Fibroblast of skin of abdomen (primary cell): ENCODE results near the gene NTRK3.

Source experiments
- DNase-seq: peaks from one replicate; pipeline ENCODE4 v3.0.0-alpha.2; 2013

NTRK3 gene

DNA sequence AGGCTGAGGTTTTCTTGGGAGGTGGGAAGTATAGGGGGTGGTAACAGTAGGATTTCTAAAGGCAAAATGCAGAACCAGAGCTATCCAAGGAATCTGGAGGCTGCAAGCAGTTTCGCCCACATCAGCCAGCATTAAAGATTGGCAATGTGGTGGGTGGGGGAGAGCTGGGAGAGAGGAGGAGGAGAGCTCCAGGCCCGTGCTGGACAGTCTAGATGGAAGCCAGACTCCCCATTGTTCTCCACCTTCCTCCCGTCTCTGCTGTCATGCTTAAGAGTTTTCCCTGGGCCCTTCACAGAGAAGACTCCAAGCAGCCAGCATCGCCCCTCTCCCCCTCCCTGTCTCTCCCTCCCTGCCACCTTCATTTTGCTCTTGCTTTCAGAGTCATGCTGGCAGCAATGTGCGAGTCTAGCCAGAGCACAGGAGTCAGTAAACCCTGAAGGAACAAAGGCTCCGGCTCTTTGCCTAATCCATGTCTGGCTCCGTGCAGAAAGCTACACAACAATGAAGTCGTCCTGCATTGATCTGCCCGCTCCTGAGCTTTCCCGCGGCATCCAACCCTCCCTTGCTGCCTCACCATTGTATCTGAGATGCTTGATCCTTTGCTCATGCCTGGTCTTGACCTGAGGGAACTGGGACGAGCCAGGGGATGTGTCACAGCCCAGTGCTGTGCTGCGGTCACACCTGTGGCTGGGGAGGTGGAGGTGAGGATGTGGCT lies 282.9 kb downstream of the NTRK3 start:
- peak; percentile 50 for DNase-seq

DNA sequence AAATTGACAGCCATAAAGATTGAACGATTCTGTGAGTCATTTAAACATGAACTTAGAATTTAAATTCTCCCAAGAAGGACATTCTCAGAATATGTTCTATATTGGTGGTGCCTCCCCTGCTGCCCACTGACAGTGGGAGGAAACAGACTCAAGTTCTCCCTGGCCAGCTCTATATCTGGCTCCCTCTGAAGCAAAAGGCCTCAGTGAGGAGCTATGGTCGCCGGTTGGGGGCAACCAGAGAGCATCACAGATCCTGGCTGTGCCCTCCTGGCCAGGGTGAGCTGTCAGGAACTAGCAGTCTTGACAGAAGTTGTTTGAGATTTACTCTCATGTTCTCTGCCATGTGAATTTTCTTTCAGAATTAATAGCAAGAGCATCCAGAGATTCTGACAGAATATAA lies 285.5 kb downstream of the NTRK3 start:
- DNase-seq, result no peak

DNA sequence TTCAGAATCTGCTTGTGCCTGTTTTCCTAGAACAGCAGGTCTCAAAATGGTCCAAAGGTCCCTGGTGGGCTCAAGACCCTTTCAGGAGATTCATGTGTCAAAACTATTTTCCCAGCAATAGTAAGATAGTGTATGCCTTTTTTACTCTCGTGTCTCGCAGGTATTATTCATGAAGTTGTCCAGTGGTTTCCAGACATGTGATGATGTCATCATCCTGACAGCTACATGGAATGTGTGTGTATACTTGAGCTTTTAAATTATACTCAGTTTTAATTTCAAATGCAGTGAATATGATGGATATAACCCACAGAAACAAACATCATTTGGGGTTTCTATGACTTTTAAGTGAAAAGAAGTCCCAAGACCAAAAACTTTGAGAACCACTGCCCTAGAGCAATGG lies 288.6 kb downstream of the NTRK3 start:
- peak; percentile 51 for DNase-seq

DNA sequence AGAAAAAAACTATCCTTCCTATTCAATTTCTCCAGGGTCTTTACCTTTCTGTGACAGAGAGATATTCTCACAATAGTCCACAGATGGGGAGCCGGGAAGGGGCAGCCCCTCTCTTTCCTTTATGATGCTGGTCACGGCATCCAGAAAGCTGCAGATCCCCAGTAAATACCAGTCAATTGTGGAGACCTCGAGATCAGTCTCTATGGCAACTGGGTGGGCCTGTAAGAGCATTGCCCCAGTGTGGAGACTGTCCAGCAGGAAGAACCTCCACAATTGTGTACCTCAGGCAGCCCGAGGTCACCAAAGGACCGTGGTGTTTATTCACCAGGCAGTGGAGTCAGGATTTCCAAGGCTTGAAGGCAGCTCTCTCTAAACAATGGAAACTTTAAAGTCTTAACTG lies 291.2 kb downstream of the NTRK3 start:
- no peak for DNase-seq

DNA sequence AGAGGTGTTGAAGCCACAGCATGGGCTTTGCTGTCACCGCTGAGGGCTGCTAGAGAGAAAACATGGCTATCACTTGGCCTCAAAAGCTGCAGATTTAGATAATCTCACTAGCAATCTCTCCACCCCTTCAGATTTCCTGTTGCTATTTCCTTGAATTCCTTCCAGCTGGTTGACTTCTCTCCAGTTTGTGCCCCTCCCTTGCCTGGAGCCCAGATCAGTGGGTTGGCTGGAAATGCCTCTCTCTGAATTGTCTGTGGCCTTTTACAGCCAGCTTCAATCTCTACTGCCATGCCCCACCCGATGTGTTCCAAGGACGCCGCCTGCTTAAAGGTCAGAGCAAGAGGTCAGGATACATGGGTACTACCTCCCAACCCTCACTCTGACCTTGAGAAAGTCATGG lies 294.1 kb downstream of the NTRK3 start:
- DNase-seq, result no peak

DNA sequence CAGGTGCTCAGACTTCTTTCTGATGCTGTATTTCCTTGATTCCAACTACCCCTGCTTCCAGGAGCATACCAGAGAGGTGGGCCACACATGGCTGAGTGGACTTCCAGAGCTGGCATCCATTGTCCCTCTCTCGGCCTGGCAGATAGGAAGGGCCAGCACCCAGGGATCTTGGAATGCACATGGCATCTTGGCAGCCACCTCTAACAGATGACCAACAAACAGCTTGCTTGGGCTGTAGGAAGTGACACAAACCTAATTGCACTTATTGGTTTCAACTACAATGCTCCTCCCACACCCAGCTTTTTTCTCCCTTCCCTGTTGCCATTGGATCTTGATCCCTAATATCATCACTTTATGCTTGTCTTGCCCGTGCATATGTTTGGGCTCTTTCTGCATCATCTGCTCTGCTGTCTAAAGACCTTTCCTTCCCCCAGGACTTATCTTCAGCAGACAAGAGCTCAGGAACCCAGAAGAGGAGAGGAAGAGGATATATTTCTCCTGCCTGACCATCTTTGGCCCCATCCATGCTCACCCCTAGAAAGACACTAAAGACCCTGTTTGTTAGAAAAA lies 294.6 kb downstream of the NTRK3 start:
- no peak for DNase-seq

DNA sequence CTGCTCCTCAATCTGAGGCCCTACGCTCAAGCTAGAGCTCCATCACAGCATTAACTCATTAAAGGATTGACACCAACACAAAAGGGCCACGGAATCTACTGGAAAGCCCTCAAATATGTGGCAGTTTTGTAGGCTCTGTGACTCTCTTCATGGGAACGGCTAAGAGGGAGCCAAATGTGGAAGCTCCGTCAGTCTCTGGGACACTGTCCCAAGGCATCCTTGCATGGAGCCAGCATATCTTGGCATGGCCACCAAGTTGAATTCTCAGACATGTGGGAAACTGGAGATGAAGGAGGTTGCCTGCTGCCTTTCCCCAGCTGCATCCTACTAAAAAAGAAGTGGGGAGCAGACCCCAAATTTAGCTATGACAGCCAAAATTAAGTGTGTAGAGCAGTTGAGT lies 296.9 kb downstream of the NTRK3 start:
- no peak for DNase-seq

DNA sequence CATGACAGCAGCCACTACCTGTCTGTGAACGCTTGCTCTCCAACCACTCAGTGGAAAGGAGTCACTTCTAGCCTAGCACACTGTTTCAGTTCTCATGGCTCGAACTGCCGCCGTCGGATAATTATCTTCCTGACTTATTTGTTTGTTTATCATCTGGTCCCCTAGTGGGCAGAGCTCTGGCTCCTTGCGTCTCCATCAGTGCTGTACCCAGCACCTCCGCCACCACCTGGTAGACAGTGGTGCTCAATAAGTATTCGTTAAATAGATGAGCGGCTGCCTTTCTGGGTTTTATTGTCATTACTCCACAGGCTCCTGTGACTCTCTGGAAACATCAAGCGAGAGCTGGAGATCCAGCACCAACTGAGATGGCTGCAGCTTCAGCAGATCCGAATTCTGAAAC lies 297.5 kb downstream of the NTRK3 start:
- no peak for DNase-seq

DNA sequence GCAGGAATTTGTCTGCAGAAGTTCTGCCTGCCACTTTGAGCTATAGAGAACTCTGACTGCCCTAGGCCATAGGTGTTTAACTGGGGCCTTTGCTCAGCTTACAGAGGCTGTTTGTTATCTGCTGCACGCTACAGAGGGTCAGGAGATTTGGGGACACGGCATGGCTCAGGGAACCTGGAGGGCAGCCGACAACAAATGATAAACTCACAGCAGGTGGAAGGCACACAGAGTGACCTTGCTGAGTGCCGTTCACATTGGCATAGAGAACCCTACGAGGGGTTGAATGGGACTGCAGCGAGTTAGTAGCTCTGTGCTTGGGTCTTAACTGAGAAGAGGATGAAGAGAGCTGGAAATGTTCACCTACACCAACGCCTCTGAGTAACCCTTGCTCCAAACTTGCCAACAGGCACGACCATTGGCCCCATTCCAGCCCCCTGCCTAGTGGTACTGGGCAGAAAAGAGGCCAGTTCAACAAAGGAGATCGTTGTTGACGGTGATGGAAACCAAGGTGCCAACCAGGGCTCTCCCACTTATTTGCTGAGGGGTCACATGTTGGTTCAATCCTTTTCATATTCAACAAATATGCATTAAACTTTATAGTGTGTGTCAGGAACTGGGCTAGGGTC lies 301.1 kb downstream of the NTRK3 start:
- no peak for DNase-seq

DNA sequence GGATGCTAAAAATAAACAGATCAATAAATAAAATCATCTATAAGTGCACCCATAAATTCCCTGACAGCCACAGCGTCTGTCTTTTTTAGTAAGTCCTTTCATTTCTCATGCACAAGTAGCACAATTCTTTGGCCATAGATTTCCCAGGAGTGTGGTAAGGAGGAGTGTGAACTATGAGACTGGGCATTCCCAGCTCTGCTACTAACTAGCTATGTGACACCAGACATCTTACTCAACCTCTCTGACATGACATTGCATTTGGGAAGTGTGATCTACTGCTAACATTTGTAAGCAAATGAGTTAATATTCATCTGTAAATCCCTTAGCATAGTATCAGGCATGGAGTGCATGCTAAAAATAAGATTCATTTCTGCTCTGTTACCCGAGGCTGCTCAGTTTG lies 301.7 kb downstream of the NTRK3 start:
- DNase-seq, result peak; percentile 75

DNA sequence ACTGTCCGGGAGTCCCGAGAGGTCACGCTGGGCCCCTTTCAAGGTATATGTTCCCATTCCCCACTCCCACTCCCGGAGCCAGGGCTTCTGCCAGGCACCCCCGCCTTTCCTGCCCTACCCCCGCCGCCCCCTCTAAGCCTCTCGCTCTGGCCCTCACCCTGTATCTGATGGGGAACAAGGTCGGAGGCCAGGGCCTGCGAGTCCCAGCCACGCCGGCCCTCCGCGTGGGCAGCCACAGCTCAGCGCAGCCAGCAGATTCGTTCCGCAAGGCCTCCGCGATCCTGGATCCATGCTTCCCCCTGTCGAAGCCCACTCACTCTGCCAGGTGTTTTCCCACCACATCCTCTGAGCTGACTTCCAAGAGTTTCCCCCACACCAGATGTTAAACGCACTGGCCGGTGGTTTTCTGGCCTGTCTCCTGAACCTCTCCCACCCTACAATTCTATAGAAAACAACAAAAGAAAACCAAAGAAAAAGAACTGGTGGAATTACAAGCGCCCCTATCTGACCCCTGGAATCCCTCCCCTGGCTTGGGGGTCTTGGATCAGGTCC lies 303.7 kb downstream of the NTRK3 start:
- DNase-seq, result no peak

DNA sequence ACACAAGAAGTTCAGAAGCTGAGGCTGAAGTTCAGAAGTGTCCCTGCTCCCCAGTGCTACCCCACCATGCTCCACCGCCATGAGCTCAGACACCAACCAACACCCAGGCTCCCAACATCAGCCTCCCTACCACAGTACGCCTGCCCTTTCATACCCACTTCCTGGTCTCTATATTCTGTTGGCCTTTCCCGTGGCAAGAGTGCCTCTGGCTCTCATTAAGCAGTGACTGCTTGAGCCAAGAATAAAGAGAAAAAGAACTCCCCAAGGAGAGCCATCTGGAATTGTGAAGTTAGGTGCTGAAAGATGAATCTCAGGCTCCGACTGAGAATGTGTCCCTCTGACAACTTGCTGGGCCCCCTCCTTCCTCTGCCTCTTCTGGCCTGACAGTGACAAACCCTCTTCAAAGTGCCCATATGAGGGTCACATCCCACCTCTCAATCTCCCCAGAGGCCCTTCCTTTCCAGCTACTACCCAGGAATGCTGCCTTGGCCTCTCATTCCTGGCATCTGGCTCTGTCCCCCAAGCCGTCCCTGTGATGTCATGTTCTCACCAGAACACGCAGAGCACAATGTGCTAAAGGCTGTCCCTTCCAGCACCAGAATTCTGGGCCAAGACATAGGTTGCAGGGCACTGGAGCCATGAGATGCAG lies 306.8 kb downstream of the NTRK3 start:
- DNase-seq, result peak; percentile 56

DNA sequence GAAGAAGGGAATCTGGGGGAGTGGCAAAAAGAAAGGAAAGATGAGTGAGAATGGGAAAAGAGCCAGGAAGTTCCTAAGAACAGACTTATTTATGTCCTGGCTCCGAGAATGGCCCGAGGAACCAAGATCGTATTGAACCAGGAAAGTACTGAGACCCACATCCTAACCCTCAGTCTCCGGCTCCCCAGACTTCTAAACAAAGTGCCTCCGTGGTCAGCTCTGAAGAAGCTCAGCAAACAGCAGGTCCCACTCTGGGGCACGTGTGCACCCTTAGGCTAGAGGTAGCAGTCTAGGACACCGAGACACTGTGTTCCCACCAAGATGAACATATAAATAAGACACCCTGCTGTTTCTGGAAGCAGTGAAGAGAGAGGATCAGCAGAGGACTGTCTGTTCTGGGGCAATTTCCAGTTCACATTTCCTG lies 307.4 kb downstream of the NTRK3 start:
- peak; percentile 29 for DNase-seq

DNA sequence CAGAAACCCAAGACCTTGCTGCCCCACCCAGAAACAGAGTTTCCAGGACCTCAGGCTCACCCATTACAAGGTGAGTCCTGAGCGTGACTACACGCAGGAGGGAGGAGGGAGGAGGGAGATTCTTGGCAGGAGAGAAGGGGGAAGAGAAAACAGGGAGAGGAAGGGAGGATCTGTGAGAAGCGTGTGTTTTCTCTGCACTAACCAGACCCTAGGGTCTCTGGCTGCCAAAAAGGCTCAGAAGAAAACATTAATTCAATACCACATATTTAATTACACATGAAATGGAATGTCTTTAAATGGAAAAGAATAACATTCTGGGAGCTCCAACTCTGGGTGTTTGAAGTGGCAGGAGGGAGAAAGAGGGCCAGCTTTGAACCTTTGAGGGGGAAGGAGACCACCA lies 309.0 kb downstream of the NTRK3 start:
- DNase-seq, result peak; percentile 16

DNA sequence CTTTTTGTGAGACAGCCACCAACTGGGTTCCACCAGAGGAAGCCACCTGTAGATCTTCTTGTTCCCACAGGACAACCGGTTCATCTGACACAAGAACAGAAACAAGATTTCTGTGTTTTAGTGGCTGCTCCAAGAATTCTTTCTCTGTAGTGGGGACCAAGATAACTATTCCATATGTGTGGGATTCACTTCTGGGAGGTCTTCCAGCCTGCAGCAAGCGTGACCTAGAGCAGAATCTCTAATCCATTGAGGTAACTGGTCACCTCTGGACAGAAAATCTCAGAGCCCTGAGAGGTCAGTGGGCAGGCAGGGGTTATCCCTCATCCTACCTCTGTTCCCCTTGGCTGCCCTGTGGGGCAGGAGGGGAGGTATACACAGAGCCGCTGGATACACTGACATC lies 311.3 kb downstream of the NTRK3 start:
- no peak for DNase-seq

DNA sequence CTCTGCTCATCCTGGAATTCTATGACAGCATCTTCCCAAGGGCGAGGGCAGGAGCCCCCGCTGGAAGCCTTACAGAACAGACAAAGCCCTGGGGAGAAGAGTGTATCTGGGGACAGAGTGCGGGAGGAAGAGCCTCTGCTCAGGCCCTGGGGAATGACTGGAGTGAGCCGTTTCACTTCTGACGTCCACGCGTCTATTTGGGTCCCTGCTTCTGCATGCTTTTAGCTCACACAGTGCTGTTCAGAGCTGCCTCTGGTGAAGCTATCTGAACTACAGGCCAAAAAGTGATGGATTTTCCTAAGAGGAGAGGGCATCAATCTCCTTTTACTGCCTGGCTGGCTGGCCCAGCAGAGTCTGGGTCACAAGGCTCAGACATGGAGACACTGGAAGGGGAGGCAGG lies 311.8 kb downstream of the NTRK3 start:
- DNase-seq, result peak; percentile 13

DNA sequence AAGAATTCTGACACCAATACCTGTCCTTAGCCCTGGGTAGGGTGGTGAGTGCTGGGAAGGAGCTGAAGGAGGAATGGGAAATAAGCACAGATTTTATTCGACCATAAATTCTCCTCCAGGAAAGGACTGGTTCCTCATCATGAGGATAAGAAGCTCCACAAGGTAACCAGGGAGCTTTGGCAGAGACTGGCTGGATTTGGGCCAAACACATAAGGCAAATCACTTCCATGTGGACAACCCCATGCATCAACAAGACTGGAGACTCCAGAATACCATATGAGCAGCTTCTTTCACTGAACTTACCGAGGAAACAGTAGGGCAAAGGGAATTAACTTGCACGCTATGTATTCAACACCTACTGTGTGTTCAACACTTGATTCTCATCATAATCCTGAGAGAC lies 312.5 kb downstream of the NTRK3 start:
- peak; percentile 83 for DNase-seq

DNA sequence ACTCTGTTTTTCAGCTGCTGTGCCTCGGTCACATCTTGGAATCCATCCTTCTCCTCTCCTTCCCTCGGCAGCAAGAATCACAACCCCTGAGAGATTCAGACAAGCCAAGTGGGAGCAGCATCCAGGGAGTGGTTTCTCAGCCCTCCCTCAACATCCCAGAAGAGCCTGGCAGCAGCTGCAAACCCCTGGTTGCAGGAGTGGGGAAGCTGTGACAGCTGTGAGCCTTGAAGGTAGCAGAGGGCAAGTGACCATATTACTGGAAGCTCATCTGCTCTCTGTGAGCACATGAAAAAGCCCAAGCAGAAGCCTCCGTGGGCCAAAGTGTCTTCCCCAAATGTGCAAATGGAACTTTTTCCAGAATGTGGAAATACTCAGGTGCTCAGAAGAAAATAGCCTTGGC lies 312.9 kb downstream of the NTRK3 start:
- no peak for DNase-seq

DNA sequence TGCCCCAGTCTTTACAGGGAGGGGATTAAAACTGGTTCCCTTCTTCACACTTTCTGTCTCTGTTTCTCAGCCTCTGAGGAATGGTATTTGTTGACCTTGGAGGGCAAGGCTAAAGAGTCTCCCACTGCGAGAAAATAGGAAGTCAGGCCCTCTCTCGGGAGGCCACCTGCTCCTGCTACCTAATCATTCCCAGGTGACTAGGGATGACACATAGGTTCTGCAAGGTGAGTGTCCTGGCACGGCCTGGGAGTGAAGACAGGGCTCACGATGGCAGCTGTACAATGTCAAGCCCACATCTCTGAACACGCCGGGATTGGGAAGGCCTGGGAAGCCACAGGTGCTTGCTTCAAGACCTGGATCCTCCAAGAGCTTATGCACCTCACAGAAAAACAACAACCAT lies 314.2 kb downstream of the NTRK3 start:
- no peak for DNase-seq

DNA sequence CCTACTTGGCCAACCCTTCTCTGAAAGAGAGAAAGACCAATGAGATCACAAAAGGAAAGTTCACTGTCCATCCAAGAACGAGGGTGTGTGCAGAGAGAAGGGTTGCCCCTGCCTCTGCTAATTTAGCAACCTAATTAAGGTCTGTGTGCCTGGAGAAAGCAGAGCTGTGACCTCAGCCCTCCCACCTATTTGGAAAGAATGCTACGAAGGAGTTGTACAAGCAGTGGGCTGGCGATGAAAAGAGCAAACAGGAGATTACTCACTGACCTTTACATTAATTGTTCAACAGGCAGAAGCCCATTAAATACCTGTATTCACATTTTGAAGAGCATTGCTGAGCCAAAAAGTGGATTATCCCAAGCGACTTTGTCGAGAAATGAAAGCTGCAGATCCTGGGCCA lies 314.9 kb downstream of the NTRK3 start:
- DNase-seq, result no peak

DNA sequence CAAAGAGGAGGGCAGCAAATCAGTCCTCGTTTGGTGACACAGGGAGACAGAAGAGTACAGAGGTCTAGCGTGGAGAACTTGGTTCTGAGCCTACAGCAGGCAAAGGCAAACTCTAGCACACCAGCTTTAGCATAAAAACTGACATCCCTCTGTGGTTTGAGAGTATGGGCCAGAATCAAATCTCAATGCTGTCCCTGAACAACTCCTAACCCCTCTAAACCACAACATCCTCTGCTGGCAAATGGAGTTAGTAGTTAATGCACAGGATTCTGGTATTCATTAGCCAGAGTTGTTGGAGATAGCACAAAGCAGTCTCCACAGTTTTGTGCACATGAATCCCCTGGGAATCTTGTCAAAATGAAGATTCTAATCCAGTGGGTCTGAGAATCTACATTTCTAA lies 315.8 kb downstream of the NTRK3 start:
- DNase-seq, result peak; percentile 88

DNA sequence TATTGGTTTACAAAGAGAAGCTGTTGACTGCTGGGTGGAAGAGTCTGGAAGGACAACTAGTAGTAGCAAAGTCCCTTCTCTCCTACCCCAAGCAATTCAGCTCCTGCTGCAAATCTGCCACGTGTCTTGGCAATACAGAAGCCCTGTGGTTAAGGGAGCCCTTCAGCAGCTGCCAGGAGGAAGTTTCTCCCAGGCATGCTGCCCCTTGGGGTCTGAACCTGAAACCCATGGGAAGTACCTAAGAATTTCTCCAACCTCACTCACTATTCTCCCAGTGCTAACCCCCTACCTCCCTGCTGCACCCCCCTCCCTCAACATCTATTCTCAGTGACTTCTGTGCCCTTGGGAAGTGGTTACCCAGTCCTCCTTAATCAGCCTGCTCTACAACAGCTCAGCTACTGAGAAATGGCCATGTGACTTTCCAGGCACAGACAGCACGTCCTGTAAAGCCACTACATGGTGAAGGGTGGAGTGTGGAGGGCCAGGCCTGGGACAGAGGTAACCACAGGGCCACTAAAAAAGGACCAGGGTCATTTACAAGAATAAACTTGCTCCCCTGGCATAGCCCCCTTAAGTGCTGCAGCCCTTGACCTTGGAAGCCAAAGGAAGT lies 316.6 kb downstream of the NTRK3 start:
- DNase-seq, result peak; percentile 14

DNA sequence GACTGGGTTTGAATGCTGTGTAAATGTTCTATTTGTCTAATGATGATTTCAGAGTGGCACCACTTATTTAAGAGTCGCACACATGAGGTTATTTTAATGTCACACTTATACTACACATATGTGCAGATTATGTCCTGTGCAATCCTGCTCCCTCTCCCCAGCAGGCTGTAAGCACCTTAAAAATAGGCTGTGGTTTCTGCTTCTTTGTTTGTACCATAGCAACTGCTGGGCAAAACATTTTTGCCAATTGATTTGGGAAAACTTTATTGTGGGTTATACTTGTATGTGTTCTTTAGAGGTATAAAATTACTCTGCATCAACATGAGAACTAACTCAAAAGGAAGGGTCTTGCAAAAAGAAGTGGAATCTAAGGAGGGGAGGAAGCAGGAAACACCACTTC lies 318.5 kb downstream of the NTRK3 start:
- peak; percentile 9 for DNase-seq
